ENCODE results near the gene NTM. TPM values are rescaled to one million over a fixed set of nuclear protein-coding genes. Genes with fewer than 3 reads are reported as not detected.

Gene NTM
- total RNA-seq, 1 experiment from 2014 or later = 0.73 TPM

GRCh38 chr11:131498631-131499160 lies 128.3 kb downstream of the NTM start:
- DNase-seq = no peak
- BruUV-seq (replicated peaks) = no TSS peak

GRCh38 chr11:131499199-131499598 lies 128.8 kb downstream of the NTM start:
- no peak for TF ChIP-seq CTCF (IDR thresholded peaks at IDR 0.05; ENCODE audit: insufficient read depth in 1 of 2, low read depth in 1 of 2, low read length in 1 of 2, severe bottlenecking in 1 of 2, unreplicated experiment in 1 of 2)
- Histone ChIP-seq H3K27me3 (replicated peaks; ENCODE audit: control insufficient read depth, insufficient read depth, low read length) (no peaks in the 10 kb centered on the region; the same call in 1 of the 2 replicates), H3K9me3 (no peaks in the 10 kb centered on the region), H3K4me1 (no peaks in the 10 kb centered on the region), H3K4me3 (ENCODE audit: low read depth, low read length) (no peak overlapping the region), H3K36me3 (ENCODE audit: control insufficient read depth, insufficient read depth, low read length) (no peaks in the 10 kb centered on the region)
- POLR2A ChIA-PET = no interaction called here
- DNase-seq = no peak
- Mint-ChIP-seq H3K4me3 (ENCODE audit: unreplicated experiment) (no peak overlapping the region), H3K36me3 (ENCODE audit: insufficient read depth, unreplicated experiment) (no peaks in the 10 kb centered on the region), H3K27ac (ENCODE audit: unreplicated experiment) (no peak overlapping the region), H3K9me3 (ENCODE audit: unreplicated experiment) (no peaks in the 10 kb centered on the region), H3K27me3 (ENCODE audit: insufficient read depth, unreplicated experiment) (peaks cover 15% of the 10 kb centered on the region), H3K4me1 (ENCODE audit: low read depth, unreplicated experiment) (no peaks in the 10 kb centered on the region)
- BruUV-seq (replicated peaks) = no TSS peak
- intact Hi-C loops (cut with micrococcal nuclease; ENCODE audit: unreplicated experiment) = no loop called here
- CTCF ChIA-PET = no interaction called here

More at GRCh38 chr11:131498631-131499160, 128.3 kb downstream of the NTM start:
- Histone ChIP-seq H3K27me3 (replicated peaks; ENCODE audit: control insufficient read depth, insufficient read depth, low read length) (no peaks in the 10 kb centered on the region; the same call in 1 of the 2 replicates), H3K4me3 (ENCODE audit: low read depth, low read length) (no peak overlapping the region), H3K9me3 (no peaks in the 10 kb centered on the region), H3K4me1 (no peaks in the 10 kb centered on the region), H3K36me3 (ENCODE audit: control insufficient read depth, insufficient read depth, low read length) (no peaks in the 10 kb centered on the region)
- CTCF ChIA-PET = no interaction called here
- Mint-ChIP-seq H3K9me3 (ENCODE audit: unreplicated experiment) (no peaks in the 10 kb centered on the region), H3K4me3 (ENCODE audit: unreplicated experiment) (no peak overlapping the region), H3K4me1 (ENCODE audit: low read depth, unreplicated experiment) (no peaks in the 10 kb centered on the region), H3K27ac (ENCODE audit: unreplicated experiment) (no peak overlapping the region), H3K36me3 (ENCODE audit: insufficient read depth, unreplicated experiment) (no peaks in the 10 kb centered on the region), H3K27me3 (ENCODE audit: insufficient read depth, unreplicated experiment) (peaks cover 17% of the 10 kb centered on the region)
- intact Hi-C loops (cut with micrococcal nuclease; ENCODE audit: unreplicated experiment) = no loop called here
- no peak for TF ChIP-seq CTCF (IDR thresholded peaks at IDR 0.05; ENCODE audit: insufficient read depth in 1 of 2, low read depth in 1 of 2, low read length in 1 of 2, severe bottlenecking in 1 of 2, unreplicated experiment in 1 of 2)
- POLR2A ChIA-PET = no interaction called here

DNA sequence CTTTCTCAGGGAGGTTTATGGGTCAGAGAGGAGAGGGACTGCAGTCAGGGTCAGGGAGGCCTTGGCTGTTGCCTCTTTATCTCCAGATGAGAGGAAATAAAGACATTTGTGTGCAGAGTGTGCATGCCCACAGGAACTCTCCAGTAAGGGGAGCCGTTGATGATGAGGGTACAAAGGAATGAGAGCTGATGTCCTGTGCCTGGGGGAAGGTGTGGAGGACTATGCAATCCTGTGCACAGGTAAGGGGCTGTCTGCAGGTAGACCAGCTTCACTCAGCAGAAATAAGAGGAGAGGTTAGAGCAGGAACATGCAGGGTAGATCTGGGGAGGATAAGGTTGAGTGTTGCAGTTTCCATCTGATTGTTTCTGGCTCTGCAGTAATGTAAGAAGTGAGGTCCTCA lies 132.6 kb downstream of the NTM start:
- Histone ChIP-seq H3K9me3 (no peaks in the 10 kb centered on the region), H3K36me3 (ENCODE audit: control insufficient read depth, insufficient read depth, low read length) (no peaks in the 10 kb centered on the region), H3K27me3 (replicated peaks; ENCODE audit: control insufficient read depth, insufficient read depth, low read length) (no peaks in the 10 kb centered on the region), H3K4me3 (ENCODE audit: low read depth, low read length) (no peak overlapping the region), H3K4me1 (no peaks in the 10 kb centered on the region)
- no TSS peak for BruUV-seq (replicated peaks)
- H3K27ac Mint-ChIP-seq (ENCODE audit: unreplicated experiment) = no peak overlapping the region
- no peaks in the 10 kb centered on the region for H3K36me3 Mint-ChIP-seq (ENCODE audit: insufficient read depth, unreplicated experiment)
- intact Hi-C loops (cut with micrococcal nuclease; ENCODE audit: unreplicated experiment) = no loop called here
- H3K4me1 Mint-ChIP-seq (ENCODE audit: low read depth, unreplicated experiment) = no peaks in the 10 kb centered on the region
- no peaks in the 10 kb centered on the region for H3K9me3 Mint-ChIP-seq (ENCODE audit: unreplicated experiment)
- DNase-seq = no peak
- no peak for TF ChIP-seq CTCF (IDR thresholded peaks at IDR 0.05; ENCODE audit: insufficient read depth in 1 of 2, low read depth in 1 of 2, low read length in 1 of 2, severe bottlenecking in 1 of 2, unreplicated experiment in 1 of 2)
- peaks cover 11% of the 10 kb centered on the region for H3K27me3 Mint-ChIP-seq (ENCODE audit: insufficient read depth, unreplicated experiment)
- H3K4me3 Mint-ChIP-seq (ENCODE audit: unreplicated experiment) = no peak overlapping the region
- ChIA-PET POLR2A (no interaction called here), CTCF (no interaction called here)

All from Caco-2 (cell line).